Measurements from ENCODE around the gene POLD3.

The POLD3 gene

DNA sequence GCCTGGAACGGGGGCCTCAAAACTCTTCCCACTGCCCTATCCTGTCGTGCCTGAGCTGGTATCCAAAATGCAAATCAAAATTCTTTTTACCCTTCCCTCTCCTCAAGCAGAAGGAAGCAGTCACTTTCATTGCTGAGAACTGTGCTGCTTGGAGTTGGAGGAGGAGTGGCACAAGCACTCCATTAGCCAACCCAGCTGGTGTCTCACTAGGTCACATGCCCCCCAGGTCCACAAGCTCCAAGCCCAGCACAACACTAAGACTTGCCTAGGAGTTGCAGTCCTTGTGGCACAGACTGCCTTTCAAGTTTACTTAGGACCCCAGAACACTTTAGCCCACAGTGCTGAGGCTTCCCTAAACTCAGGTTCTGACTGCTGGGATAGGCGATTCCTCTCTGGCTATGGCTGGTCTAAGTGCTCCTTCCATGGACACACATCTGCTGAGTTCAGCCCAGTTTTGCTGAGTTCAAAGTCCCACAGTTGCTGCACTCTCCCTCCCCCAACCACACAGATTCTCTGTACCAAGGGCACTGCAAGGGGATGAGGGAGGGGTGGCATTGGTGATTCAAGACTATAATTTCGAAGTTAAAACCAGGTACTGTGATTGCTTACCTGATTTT is 70.2 kb downstream of the POLD3 start:
- no peak for DNase-seq
- in situ Hi-C loops (cut with HindIII; ENCODE audit: low pct_ligation_motif_present, low pct_unique_long_range_greater_than_20kb, low sequenced_read_pairs), result no loop called here

DNA sequence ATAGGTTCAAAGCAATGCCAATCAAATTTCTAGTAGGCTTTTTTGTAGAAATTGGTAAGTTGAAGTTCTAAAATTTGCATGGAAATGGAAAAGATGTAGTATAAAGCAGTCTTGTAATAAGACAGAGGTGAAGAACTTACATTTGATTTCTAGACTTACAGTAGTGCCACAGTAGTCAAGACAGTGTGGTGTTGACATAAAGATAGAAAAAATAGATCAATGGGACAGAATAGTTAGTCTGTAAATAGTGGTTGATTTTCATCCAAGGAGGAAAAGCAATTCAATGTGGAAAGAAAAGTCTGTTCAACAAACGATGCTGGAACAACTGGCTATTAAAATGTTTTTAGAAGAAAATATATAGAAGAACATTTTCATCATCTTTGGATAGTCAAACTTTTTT is 70.9 kb downstream of the POLD3 start:
- in situ Hi-C loops (cut with HindIII; ENCODE audit: low pct_ligation_motif_present, low pct_unique_long_range_greater_than_20kb, low sequenced_read_pairs), result no loop called here
- DNase-seq, result no peak

DNA sequence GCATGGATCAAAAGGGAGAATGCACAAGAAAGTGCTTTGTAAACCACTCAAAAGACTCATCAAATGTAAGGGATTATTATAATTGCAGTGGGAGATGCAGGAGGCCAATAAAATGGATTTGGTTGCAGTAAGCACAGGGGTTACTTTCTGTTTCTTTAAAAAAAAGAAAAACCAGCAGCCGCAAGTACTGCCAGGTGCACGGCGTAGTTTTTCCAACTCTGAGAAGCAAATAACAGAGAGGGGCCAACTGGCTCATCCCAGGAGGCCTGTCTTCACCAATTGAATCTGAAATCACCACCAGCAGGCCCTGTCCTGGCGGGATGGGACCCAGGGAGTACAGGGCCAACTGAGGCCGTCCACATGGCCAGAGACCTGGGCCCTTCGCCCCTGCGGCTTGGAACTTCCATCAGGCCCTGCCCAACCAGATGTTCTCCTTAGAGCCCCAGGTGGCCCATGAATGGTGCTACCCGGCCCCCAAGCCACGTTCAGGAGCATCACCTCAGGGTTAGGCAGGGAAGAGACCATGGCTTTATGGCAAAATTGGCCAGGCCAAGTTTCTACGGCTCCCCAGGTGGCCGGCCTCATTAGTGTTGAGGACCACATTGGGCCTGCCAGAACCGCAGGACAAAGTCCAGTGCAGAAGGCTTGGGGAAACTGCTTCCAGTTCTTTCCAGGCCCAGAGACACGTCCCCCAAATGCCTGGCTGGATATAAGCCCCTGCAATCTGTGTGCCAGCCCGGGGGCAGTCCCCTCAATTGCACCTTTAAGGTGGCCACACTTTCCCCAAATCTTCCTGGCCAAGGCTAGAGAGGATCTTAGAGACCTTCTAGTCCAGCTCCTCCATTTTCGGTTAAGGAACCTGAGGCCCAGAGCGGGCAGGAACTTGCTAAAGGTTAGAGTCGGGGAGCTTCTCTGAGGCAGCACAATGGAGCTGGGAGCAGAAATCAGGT is 77.1 kb downstream of the POLD3 start:
- in situ Hi-C loops (cut with HindIII; ENCODE audit: low pct_ligation_motif_present, low pct_unique_long_range_greater_than_20kb, low sequenced_read_pairs), result no loop called here
- DNase-seq, result no peak

DNA sequence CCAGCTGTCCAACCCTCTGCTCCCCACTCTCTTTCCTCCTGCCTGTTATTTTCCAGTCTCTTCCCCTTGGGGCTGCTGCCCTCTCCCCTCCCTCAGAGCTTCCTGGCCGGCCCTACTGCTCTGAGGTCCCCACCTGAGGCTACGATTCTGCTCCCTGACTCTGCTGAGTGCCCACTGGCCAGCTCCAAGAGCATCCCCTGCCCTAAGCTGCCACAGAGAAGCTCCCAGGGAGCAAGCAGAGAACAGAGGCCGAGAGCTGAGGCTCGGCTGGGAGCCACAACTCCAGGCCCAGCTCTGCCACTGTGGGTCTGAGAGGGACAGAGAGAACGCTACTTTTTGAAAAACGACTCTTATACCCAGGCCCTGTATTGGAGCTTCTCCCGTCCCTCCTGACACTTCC is 77.8 kb downstream of the POLD3 start:
- DNase-seq, result no peak
- in situ Hi-C loops (cut with HindIII; ENCODE audit: low pct_ligation_motif_present, low pct_unique_long_range_greater_than_20kb, low sequenced_read_pairs), result no loop called here

DNA sequence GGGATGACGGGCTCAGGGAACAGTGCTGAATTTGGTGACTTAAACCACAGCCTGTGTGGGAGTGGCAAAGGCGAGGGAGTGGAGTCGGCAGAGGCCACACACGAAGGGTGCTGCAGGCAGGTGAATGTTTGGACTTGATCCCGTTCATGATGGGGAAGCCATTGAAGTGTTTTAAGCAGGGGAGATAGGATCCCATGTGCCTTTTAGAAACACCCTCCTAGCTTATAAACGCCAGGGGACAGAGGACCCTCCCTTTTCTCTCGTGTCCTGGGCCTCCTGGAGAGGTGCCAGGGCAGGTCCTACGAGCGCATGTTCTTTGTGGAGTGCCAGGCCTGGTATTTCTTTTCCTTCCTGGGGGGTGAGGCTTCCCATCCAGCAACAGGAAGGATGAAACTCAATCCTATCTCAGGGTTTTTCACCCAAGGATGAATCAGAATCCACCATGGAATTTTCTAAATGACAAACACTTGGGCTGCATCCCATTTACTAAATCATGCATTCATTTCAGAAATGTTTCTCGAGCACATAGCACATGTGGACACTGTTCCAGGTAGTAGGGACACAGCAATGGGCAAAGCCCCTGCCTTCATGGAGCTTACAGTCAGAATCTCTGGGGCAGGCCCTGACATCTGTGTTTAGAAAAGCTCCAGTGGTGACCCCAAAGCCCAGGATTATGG is 79.3 kb downstream of the POLD3 start:
- in situ Hi-C loops (cut with HindIII; ENCODE audit: low pct_ligation_motif_present, low pct_unique_long_range_greater_than_20kb, low sequenced_read_pairs), result no loop called here
- no peak for DNase-seq

DNA sequence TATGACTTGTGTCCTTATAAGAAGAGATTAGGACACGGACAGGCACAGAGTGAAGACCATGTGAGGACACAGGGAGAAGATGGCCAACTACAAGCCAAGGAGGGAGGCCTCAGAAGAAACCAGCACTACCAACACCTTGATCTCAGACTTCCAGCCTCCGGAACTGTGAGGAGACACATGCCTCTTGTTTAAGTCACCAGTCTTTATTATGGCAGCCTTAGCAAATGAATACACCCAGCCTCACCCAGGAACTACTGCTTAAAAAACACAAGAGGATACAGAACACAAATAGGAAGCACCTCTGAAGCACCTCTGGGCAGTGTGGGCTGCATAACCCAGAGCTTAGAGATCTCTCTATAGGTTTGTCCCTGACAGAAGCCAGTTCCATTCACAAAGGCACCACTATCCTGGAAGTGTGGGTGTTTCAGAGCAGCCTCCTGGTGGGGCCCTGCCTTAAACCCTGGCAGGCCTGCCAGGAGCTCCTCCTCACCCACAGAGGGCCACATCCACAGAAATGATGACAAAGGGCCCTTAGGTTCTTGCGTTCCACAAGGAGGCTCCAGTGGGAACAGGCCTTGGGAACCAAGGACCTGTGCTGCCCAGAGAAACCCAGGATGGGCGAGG is 80.1 kb downstream of the POLD3 start:
- DNase-seq, result no peak
- in situ Hi-C loops (cut with HindIII; ENCODE audit: low pct_ligation_motif_present, low pct_unique_long_range_greater_than_20kb, low sequenced_read_pairs), result no loop called here

GRCh38 chr11:74672956-74673692 is 80.7 kb downstream of the POLD3 start:
- in situ Hi-C loops (cut with HindIII; ENCODE audit: low pct_ligation_motif_present, low pct_unique_long_range_greater_than_20kb, low sequenced_read_pairs), result no loop called here
- DNase-seq, result peak; percentile 39

GRCh38 chr11:74673693-74674360 is 81.4 kb downstream of the POLD3 start:
- DNase-seq, result no peak
- in situ Hi-C loops (cut with HindIII; ENCODE audit: low pct_ligation_motif_present, low pct_unique_long_range_greater_than_20kb, low sequenced_read_pairs), result no loop called here

- DNase-seq, result no peak
Measured at GRCh38 chr11:74675761-74676160, 83.4 kb downstream of the POLD3 start.

GRCh38 chr11:74676596-74676995 is 84.2 kb downstream of the POLD3 start:
- in situ Hi-C loops (cut with HindIII; ENCODE audit: low pct_ligation_motif_present, low pct_unique_long_range_greater_than_20kb, low sequenced_read_pairs), result no loop called here
- DNase-seq, result no peak

More at GRCh38 chr11:74675761-74676160, 83.4 kb downstream of the POLD3 start:
- in situ Hi-C loops (cut with HindIII; ENCODE audit: low pct_ligation_motif_present, low pct_unique_long_range_greater_than_20kb, low sequenced_read_pairs), result no loop called here

DNA sequence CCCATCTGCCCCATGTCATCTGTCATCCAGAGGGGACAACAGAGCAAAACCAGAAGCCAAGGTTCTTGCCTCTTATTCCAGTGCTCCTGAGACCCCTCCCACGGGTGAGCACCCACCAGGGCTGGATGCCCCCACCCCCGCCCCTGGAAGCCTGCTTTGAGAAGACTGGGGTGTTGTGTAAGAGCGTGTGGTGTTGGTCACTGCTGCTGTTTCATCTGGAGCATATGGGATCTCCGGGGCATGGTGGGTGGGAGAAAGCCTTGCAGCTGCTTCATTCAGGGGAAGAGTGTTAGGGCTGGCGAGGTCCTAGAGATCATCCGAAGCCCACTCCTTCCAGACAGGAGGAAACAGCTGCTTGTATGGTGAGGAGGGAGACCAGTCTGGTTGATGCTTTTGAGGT is 84.7 kb downstream of the POLD3 start:
- DNase-seq, result no peak
- in situ Hi-C loops (cut with HindIII; ENCODE audit: low pct_ligation_motif_present, low pct_unique_long_range_greater_than_20kb, low sequenced_read_pairs), result no loop called here

DNA sequence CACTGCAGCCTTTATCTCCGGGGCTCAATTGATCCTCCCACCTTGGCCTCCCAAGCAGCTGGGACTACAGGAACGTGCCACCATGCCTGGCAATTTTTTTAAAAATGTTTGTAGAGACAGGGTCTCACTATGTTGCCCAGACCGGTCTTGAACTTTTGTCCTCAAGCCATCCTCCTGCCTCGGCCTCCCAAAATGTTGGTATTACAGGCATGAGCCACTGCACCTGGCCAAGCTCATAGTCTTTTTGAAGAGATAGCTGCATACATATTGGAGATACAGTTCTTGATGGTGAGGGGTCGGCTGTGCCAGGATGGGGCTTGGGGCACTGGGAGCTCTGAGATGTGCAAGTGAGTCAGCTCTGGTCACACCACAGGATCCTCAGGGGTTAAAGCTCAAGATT is 85.7 kb downstream of the POLD3 start:
- in situ Hi-C loops (cut with HindIII; ENCODE audit: low pct_ligation_motif_present, low pct_unique_long_range_greater_than_20kb, low sequenced_read_pairs), result no loop called here
- no peak for DNase-seq

DNA sequence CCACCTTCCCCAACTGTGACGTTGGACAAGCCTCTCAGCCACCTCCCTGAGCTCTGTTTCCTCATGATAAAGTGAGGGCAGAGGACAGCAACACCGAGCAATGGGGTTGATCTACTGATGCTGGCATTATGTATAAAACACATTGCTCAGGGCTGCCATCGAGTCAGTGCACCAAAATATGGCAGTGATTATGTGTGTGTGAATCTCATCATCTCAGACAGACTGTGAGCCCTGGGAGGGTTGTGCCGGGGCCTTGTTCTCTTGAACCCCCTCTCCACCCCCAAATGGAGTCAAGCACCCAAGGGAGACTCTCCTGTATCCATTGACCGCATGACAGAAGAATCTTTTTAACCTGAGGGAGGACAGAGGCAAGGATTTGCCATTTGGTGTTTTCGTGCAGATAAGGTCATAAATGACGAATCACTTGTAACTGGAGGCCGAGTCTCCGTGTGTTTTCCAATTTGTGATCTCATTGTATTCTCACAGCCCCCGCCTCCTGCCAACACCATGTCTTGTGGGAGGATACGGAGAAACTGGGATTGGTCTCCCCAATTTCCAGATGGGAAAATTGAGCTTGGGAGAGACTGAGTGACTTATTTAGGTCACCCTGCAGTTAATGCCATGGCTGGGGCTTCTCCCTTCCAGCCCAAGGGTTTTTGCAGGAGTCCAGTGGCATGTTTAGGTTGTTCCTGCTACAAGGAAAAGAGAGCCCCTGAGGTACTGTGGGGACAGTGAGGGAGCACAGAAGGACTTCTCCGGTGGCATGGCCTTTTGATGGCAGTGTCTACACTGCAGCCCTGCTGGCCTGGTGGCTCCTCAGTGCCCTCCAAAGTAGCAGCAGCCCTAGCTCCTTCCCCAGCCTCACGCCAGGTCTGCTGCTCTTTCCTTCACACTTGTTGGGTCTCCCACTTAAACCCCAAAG is 86.5 kb downstream of the POLD3 start:
- DNase-seq, result no peak
- in situ Hi-C loops (cut with HindIII; ENCODE audit: low pct_ligation_motif_present, low pct_unique_long_range_greater_than_20kb, low sequenced_read_pairs), result no loop called here

GRCh38 chr11:74679513-74679865 is 87.1 kb downstream of the POLD3 start:
- in situ Hi-C loops (cut with HindIII; ENCODE audit: low pct_ligation_motif_present, low pct_unique_long_range_greater_than_20kb, low sequenced_read_pairs), result no loop called here
- DNase-seq, result no peak

DNA sequence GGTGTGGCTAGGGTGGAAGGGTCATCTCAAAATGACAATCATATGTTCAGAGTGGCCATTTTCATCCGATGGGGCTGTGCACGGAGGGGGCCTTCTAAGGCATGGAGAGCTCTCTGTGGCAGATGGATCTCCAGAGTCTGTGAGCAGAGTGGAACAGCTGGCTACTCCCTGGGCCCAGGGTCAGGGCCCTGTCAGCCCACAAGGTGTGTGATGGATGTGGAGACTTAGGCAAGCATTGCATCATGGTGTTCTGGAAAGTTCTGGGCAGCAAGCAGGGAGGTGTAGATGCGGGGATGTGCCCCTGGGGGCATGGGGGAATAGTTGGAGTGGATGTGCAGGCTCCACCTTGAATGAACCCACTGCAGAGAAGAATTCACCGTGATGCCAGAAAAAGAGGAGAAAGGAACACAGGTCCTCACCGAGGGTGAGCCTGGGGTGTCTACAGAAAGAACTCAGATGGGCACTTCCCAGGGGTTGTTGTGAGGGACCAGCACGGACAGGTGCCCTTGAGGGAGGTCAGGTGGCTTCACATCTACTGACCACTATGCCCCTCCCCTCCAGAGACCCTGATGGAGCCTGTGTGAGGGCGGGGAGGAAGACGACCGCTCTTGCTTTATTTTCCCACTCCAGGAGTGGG is 87.8 kb downstream of the POLD3 start:
- no peak for DNase-seq
- in situ Hi-C loops (cut with HindIII; ENCODE audit: low pct_ligation_motif_present, low pct_unique_long_range_greater_than_20kb, low sequenced_read_pairs), result no loop called here

GRCh38 chr11:74680703-74681531 is 88.5 kb downstream of the POLD3 start:
- in situ Hi-C loops (cut with HindIII; ENCODE audit: low pct_ligation_motif_present, low pct_unique_long_range_greater_than_20kb, low sequenced_read_pairs), result no loop called here
- no peak for DNase-seq

All from ACHN (cell line).